Hematopoietic multipotent progenitor cell treated with erythropoietin and hydrocortisone succinate and interleukin-3 and kit ligand, for 4 days (in vitro differentiated cells): ENCODE data around the gene LFNG.

Experiments used
- DNase-seq: peaks from one replicate; pipeline ENCODE4 v3.0.0-alpha.2; 2015

LFNG gene

DNA sequence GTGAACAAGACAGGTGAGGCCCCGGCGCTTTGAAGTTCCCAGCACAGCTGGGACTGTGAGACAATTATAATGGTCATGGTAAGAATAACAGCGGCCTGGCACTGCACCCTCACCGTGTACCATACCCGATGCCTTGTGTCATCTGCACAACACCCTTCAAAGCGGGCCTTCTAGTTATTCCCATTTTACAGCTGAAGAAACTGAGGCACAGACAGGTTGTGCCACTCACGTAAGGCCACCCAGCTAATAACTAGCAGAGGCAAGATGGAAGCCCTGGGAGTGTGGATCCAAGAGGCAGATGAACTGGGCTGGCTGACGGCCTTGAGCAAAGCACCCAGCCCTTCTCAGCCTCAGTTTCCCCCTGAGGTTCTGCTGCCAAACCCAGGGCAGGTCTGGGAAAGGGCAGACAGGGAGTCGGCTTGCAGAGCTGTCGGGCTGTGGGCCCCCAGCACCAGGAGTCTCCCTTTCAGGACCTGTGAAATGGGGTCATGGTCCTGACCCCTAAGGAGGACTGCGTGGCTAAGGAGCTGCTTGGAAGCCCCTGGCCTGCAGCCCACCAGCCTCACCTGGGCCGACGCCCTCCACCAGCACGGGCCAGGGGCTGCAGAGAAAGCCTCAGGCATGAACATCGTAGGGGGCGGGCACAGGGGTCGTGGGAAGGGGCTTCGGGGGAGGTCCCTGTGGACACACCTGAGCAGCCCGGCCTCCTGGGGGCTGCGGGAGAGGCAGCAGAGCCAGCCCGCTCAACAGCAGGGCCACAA, 15.3 kb upstream of the LFNG start:
- DNase-seq, result no peak

GRCh38 chr7:2504889-2505375, 14.6 kb upstream of the LFNG start:
- DNase-seq, result no peak

- no peak for DNase-seq
Observed at GRCh38 chr7:2505401-2505800, 14.2 kb upstream of the LFNG start.

- no peak for DNase-seq
Observed at GRCh38 chr7:2507208-2507916, 12.2 kb upstream of the LFNG start.

DNA sequence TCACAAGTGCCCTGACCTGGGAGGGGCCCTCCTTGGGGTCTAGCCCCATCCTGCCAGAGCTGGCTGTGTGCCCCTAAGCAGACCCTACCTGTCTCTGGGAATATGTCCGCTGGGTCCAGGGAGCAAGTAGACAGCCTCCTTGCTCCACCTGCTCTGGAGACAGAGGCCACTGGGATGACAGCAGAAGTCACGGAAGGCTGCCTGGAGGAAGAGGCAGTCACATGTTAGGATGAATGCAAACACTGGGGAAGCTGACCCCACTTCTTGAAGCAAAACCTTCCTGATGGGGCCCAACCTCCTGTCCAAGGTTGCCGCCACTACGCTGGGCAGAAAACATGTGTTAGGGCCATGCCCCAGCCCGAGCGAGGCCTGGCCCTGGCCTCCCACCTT, 11.7 kb upstream of the LFNG start:
- no peak for DNase-seq

DNA sequence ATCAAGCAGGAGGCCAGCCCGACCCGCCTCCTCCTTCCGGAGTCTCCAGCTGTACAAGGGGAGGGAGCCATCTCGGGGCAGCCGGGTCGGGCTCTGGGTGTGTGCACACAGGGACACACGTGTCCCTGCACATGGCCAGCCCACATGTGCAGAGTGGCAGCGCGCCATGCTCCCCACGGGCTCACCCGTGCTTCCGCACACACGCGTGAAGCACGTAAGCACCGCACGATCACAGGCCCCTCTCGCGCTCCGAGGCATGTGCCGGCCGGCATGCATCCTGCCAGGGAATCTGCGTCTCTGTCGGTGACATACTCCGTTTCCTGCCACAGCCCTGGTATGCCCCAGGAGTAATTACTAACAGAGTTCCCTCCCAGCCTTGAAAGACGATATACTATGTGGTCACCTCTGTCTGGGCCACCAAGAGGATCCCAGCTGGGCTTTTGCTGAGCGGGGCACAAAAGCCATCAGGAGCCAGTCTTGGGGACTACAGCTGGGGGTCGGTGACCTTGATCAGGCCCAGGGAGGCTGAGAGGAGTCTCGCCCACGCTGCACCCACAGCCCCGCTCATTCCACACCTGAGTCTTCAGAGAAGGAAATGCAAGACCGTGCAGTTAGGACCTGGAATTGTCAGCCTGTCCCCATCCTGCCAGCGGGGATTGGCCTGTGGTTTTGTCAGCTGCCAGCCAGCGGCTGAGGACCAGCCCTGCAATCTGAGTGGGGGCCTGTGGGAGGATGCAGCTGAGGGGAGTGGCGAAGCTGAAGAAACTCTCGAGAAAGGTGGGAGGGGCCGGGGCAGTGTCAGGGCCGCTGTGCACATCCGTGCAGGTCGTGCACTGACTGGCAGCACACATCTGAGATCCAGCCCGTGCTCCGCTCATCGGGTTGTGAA, 11.0 kb upstream of the LFNG start:
- DNase-seq, result peak; percentile 89

- DNase-seq, result no peak
Observed at GRCh38 chr7:2509298-2509906, 10.2 kb upstream of the LFNG start.

- no peak for DNase-seq
Observed at GRCh38 chr7:2510130-2510776, 9.3 kb upstream of the LFNG start.

DNA sequence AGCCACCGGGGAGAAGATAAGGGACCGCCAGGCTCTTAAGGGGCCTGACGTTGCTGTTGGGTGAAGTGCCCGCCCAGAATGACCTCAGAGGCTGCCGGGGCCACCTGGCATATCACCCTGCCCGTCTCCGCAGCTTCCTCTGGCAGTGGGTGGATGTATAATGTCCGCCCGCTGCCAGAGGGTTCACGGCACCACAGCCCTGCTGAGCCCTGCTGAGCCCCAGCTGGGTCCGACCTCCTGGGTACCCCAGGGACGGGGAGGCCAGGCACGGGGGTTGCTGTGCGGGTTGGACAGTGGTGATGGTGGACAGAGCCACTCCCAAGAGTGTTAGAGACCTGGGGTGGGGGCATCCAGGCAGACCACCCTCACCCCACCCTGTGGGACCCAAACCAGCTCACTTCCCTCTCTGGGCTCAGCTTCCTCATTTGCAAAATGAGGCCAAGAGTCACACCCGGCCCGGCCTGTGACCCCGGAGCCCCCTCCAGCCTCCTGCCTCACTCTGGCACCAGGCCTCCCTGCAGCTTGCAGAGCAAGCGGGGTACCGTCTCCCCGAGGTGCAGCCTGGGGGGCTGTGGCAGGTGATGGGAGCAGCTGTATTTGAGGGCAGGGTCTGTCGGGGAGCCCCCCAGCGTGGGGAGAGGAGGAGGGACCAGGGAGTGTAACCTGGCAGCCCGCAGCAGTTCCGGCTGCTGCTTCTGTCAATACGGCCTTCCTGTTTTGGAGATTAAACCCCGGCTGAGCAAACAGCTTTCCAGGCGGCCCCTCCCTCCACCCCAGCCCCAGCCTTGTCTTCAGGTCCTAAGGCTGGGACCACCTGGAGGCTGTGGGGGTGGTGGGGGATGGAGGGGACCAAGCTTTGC, 8.4 kb upstream of the LFNG start:
- DNase-seq, result peak; percentile 91

GRCh38 chr7:2511769-2512168, 7.8 kb upstream of the LFNG start:
- DNase-seq, result no peak

DNA sequence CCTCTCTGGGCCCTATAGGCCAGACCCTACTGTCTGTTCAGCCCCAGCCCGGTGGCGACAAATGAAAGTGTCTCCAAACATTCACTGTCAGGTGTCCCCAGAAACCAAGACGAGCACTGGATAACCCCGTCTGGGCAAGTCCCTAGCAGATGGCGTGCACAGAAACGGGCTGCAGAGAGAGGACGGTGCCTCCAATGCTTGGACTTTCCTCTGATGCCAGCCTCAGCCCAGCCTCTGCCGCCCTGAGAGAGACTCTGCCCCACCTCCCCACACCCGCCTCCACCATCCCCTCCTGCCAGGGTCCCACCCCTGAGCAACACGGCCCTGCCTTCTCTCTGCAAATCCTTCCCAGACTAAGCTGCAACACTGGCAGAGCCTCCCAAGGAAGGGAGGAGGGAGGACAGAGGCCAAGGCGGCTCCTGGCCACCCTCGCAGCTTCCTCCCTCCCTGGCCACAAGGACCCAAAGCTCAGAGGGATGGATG, 7.4 kb upstream of the LFNG start:
- DNase-seq, result no peak

DNA sequence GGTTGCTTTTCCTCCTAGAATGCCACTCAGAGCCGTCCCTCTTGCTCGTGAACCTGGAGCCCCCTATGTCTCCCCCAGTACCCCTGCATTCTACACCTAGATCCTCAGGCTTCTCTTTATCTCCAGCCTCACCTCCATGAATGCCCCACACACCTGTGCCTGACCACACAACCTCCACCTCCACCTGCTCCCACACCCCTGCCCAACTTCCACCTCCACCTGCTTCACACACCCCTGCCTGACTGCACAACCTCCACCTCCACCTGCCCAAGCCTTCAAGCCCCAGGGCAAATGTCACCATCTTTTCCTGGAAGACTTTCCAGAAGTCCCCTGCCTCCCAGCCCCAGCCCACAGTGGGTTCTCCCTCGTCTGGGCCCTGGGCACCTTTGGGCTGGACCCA, 6.9 kb upstream of the LFNG start:
- DNase-seq, result no peak

GRCh38 chr7:2513702-2514101, 5.9 kb upstream of the LFNG start:
- DNase-seq, result no peak

DNA sequence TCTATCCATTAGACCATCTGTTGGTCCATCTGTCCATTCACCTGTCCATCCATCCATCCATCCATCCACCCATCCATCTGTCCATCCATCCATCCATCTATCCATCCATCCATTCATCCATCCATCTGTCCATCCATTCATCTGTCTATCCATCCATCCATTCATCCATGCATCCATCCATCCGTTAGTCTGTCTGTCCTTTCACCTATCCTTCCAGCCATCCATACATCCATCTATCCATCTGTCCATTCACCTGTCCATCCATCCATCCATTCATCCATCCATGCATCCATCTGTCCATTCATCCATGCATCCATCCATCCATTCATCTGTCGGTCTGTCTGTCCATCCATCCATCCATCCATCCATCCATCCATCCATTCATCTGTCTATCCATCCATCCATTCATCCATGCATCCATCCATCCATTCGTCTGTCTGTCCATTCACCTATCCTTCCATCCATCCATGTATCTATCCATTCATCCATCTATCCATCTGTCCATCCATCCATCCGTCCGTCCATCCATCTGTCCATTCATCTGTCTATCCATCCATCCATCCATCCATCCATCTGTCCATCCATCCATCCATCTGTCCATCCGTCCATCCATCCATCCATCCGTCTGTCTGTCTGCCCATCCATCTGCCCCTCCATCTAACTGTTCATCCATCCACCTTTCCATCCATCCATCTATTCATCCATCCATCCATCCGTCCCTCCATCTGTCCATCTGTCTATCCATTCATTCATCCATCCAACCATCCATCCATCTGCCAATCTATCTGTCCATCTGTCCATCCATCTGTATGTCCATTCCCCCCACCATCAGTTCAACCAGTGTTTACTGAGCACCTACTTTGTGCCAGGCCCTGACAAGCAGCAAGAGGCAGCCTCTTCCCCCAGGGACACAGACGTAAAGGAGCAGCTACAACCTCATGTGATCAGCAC, 4.8 kb upstream of the LFNG start:
- no peak for DNase-seq

- no peak for DNase-seq
Observed at GRCh38 chr7:2515424-2516193, 4.0 kb upstream of the LFNG start.

DNA sequence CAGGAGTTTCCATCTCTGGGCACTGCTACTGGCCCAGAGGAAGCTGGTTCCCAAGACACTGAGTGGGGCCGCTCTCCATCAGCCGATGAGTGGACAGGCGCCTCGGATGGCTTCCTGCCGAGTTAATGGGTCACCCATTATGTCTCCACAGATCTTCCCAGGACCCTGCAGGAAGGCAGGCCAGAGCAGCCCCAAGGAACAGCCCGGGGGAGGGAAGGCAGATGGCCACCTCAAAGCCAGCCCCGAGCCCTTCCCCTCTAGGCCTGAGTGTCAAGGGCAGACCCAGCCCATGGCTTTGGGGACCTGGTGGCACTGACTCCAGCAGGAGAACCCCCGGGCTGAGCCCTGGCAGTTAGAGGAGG, 3.4 kb upstream of the LFNG start:
- DNase-seq, result no peak

- no peak for DNase-seq
Observed at GRCh38 chr7:2517026-2517425, 2.5 kb upstream of the LFNG start.

GRCh38 chr7:2517678-2518507, 1.7 kb upstream of the LFNG start:
- DNase-seq, result no peak
